Fibroblast of skin of right quadriceps (primary cell): ENCODE measurements around the gene POU6F2.
"Not testable (repeated sequence)": the region's sequence is repeated elsewhere in the genome, so short reads cannot be mapped to it uniquely, and the experiment has no call there.

ENCODE experiments used
- DNase-seq: peaks from one replicate; pipeline ENCODE4 v3.0.0-alpha.2; 2013

Gene POU6F2

GRCh38 chr7:39367943-39368342 is 390.2 kb downstream of the POU6F2 start:
- DNase-seq: no peak

GRCh38 chr7:39372383-39372782 is 394.7 kb downstream of the POU6F2 start:
- no peak for DNase-seq

- DNase-seq: no peak
Measured at GRCh38 chr7:39374436-39375040, 396.8 kb downstream of the POU6F2 start.

GRCh38 chr7:39375047-39375873 is 397.6 kb downstream of the POU6F2 start:
- no peak for DNase-seq

GRCh38 chr7:39375874-39376190 is 398.1 kb downstream of the POU6F2 start:
- DNase-seq: no peak

GRCh38 chr7:39376881-39377280 is 399.2 kb downstream of the POU6F2 start:
- not testable (repeated sequence) for DNase-seq

- DNase-seq: no peak
Measured at GRCh38 chr7:39379416-39379815, 401.7 kb downstream of the POU6F2 start.

- DNase-seq: peak; percentile 14
Measured at GRCh38 chr7:39383136-39383535, 405.4 kb downstream of the POU6F2 start.

- DNase-seq: no peak
Measured at GRCh38 chr7:39384386-39384785, 406.7 kb downstream of the POU6F2 start.

- no peak for DNase-seq
Measured at GRCh38 chr7:39386718-39387117, 409.0 kb downstream of the POU6F2 start.

GRCh38 chr7:39392151-39392550 is 414.4 kb downstream of the POU6F2 start:
- no peak for DNase-seq

GRCh38 chr7:39394105-39394680 is 416.5 kb downstream of the POU6F2 start:
- no peak for DNase-seq

GRCh38 chr7:39399458-39399857 is 421.7 kb downstream of the POU6F2 start:
- DNase-seq: no peak

GRCh38 chr7:39399986-39400385 is 422.3 kb downstream of the POU6F2 start:
- no peak for DNase-seq

GRCh38 chr7:39400836-39401235 is 423.1 kb downstream of the POU6F2 start:
- no peak for DNase-seq

GRCh38 chr7:39402034-39402433 is 424.3 kb downstream of the POU6F2 start:
- DNase-seq: no peak

GRCh38 chr7:39404907-39405306 is 427.2 kb downstream of the POU6F2 start:
- no peak for DNase-seq

- no peak for DNase-seq
Measured at GRCh38 chr7:39405581-39405980, 427.9 kb downstream of the POU6F2 start.

GRCh38 chr7:39406467-39406866 is 428.8 kb downstream of the POU6F2 start:
- DNase-seq: no peak

- no peak for DNase-seq
Measured at GRCh38 chr7:39407137-39407536, 429.4 kb downstream of the POU6F2 start.

- DNase-seq: no peak
Measured at GRCh38 chr7:39407723-39408122, 430.0 kb downstream of the POU6F2 start.

- DNase-seq: no peak
Measured at GRCh38 chr7:39408906-39409305, 431.2 kb downstream of the POU6F2 start.

GRCh38 chr7:39410582-39410981 is 432.9 kb downstream of the POU6F2 start:
- DNase-seq: no peak

- DNase-seq: peak; percentile 31
Measured at GRCh38 chr7:39413636-39414223, 436.0 kb downstream of the POU6F2 start.
